CD14-positive monocyte (primary cell): ENCODE measurements around the gene DDR1. TPM values are rescaled to one million over a fixed set of nuclear protein-coding genes. Genes with fewer than 3 reads are reported as not detected.
A peak's percentile ranks its signal among the peaks of the same experiment; 100 is the strongest.

Source experiments
- DNase-seq, 3 donors: peaks; one replicate each; pipeline ENCODE4 v3.0.0-alpha.2; 2011 to 2022
- H2AFZ ChIP-seq: 2 replicates; pipeline ENCODE4 v1.6.0; 2012; ENCODE audit warnings: mild to moderate bottlenecking, low read depth, low read length, inconsistent platforms; ENCODE audit not compliant: insufficient read depth, poor library complexity, severe bottlenecking
- H3K27ac ChIP-seq, 2 donors: 1 replicate in 1 of 2; 2 replicates in 1 of 2; pipeline ENCODE4 v1.5.1; 2012 to 2013; ENCODE audit warnings: low read length in 2 of 2, control low read depth in 1 of 2, inconsistent platforms in 1 of 2, low read depth in 1 of 2, mild to moderate bottlenecking in 1 of 2
- H3K27me3 ChIP-seq, 2 donors: one replicate each; pipeline versions ENCODE4 v1.6.0 to v1.6.1; 2011 to 2013; ENCODE audit warnings: low read length in 2 of 2; ENCODE audit not compliant: control insufficient read depth in 2 of 2, insufficient read depth in 2 of 2
- H3K36me3 ChIP-seq, 2 donors: replicated peaks in 1 of 2; 1 replicate in 1 of 2; 2 replicates in 1 of 2; pipeline versions ENCODE4 v1.5.1 to v1.6.1; 2012 to 2013; ENCODE audit warnings: low read length in 2 of 2, control low read depth in 1 of 2, inconsistent platforms in 1 of 2, mild to moderate bottlenecking in 1 of 2; ENCODE audit not compliant: insufficient read depth in 2 of 2, control insufficient read depth in 1 of 2
- H3K4me1 ChIP-seq, 2 donors: 1 replicate in 1 of 2; 2 replicates in 1 of 2; pipeline versions ENCODE4 v1.5.1 to v1.6.1; 2012 to 2013; ENCODE audit warnings: low read length in 2 of 2, control low read depth in 1 of 2, inconsistent platforms in 1 of 2, mild to moderate bottlenecking in 1 of 2, moderate library complexity in 1 of 2; ENCODE audit not compliant: insufficient read depth in 2 of 2, control insufficient read depth in 1 of 2
- H3K4me2 ChIP-seq: replicated peaks from 2 replicates; pipeline ENCODE3; 2012; ENCODE audit warnings: low read length, moderate library complexity, mild to moderate bottlenecking; ENCODE audit not compliant: poor library complexity, severe bottlenecking; ENCODE audit errors: extremely low read depth
- H3K4me3 ChIP-seq, 3 experiments: fragments of 200-600 bp in 1 of 3; sonication (generic) in 1 of 3; replicated peaks in 1 of 3; 1 replicate in 2 of 3; 2 replicates in 1 of 3; pipeline ENCODE4 v1.5.1; 2011 to 2013; ENCODE audit warnings: low read length in 3 of 3, mild to moderate bottlenecking in 3 of 3, control low read depth in 2 of 3, low read depth in 2 of 3, inconsistent platforms in 1 of 3, moderate library complexity in 1 of 3
- H3K79me2 ChIP-seq: 2 replicates; pipeline ENCODE4 v1.6.0; 2012; ENCODE audit warnings: mild to moderate bottlenecking, control low read depth, inconsistent platforms, low read length, moderate library complexity; ENCODE audit not compliant: insufficient read depth
- H3K9ac ChIP-seq: 2 replicates; pipeline ENCODE4 v1.6.0; 2017; ENCODE audit warnings: low read length, mild to moderate bottlenecking; ENCODE audit not compliant: insufficient read depth, poor library complexity, severe bottlenecking
- H3K9me3 ChIP-seq, 2 donors: replicated peaks in 1 of 2; 1 replicate in 1 of 2; 2 replicates in 1 of 2; pipeline versions ENCODE4 v1.5.1 to v1.6.1; 2012 to 2013; ENCODE audit warnings: low read length in 2 of 2, control low read depth in 1 of 2; ENCODE audit not compliant: control insufficient read depth in 1 of 2, insufficient read depth in 1 of 2
- H4K20me1 ChIP-seq: 2 replicates; pipeline ENCODE4 v1.6.0; 2012; ENCODE audit warnings: mild to moderate bottlenecking, low read length, control low read depth, moderate library complexity; ENCODE audit not compliant: insufficient read depth
- H3K27ac Mint-ChIP-seq, 7 donors: one replicate each; pipeline ENCODE4 v1.8.0; 2020; ENCODE audit warnings: mild to moderate bottlenecking in 7 of 7, mixed read lengths in 7 of 7, moderate library complexity in 6 of 7, inconsistent platforms in 2 of 7
- H3K27me3 Mint-ChIP-seq, 3 donors: one replicate each; pipeline ENCODE4 v1.8.0; 2021 to 2022; ENCODE audit warnings: low read depth in 3 of 3, mild to moderate bottlenecking in 3 of 3, mixed read lengths in 3 of 3, moderate library complexity in 3 of 3, inconsistent platforms in 1 of 3
- H3K36me3 Mint-ChIP-seq, 2 donors: one replicate each; pipeline ENCODE4 v1.8.0; 2020; ENCODE audit warnings: mixed read lengths in 2 of 2, inconsistent platforms in 1 of 2, mild to moderate bottlenecking in 1 of 2
- H3K4me1 Mint-ChIP-seq: one replicate; pipeline ENCODE4 v1.8.0; 2020; ENCODE audit warnings: mild to moderate bottlenecking, mixed read lengths
- H3K4me3 Mint-ChIP-seq, 2 donors: one replicate each; pipeline ENCODE4 v1.8.0; 2020; ENCODE audit warnings: mild to moderate bottlenecking in 2 of 2, mixed read lengths in 2 of 2, moderate library complexity in 1 of 2
- H3K9me3 Mint-ChIP-seq, 7 donors: one replicate each; pipeline ENCODE4 v1.8.0; 2020 to 2022; ENCODE audit warnings: mixed read lengths in 7 of 7, mild to moderate bottlenecking in 6 of 7, moderate library complexity in 6 of 7, inconsistent platforms in 2 of 7
- WGBS: methylation state at CpG from one replicate; pipeline ENCODE4 v1.1.5; 2013; ENCODE audit warnings: missing lambda C conversion rate; ENCODE audit not compliant: insufficient coverage; 5-methylcytosine and 5-hydroxymethylcytosine counted together
- intact Hi-C, 2 donors: fragments of 100-400 bp; cut with micrococcal nuclease; formaldehyde crosslinking; loops; one replicate each; pipeline versions ENCODE4 v1.15.0 to v1.15.1; 2023
- polyA plus RNA-seq, 3 donors: library from polyadenylated mRNA; depleted of rRNA in 1 of 3; unstranded in 2 of 3; stranded (reverse) in 1 of 3; fragments of 300-500 nt in 2 of 3; fragments of >200 nt in 1 of 3; fragmentation: Illumina TruSeq in 2 of 3; gene quantifications; 1 replicate in 2 of 3; 2 replicates in 1 of 3; pipeline ENCODE4 v1.2.3, GENCODE V29; 2012 to 2021
- TF ChIP-seq, protein P1 (sequence below): fragments of 200-600 bp; IDR thresholded peaks from one replicate; pipeline ENCODE4 v1.8.0; 2022; ENCODE audit warnings: antibody characterized with exemption, mild to moderate bottlenecking

DDR1 gene
- polyA plus RNA-seq, 3 donors: 0.39 to 1.0 (median 0.51) TPM

DNA sequence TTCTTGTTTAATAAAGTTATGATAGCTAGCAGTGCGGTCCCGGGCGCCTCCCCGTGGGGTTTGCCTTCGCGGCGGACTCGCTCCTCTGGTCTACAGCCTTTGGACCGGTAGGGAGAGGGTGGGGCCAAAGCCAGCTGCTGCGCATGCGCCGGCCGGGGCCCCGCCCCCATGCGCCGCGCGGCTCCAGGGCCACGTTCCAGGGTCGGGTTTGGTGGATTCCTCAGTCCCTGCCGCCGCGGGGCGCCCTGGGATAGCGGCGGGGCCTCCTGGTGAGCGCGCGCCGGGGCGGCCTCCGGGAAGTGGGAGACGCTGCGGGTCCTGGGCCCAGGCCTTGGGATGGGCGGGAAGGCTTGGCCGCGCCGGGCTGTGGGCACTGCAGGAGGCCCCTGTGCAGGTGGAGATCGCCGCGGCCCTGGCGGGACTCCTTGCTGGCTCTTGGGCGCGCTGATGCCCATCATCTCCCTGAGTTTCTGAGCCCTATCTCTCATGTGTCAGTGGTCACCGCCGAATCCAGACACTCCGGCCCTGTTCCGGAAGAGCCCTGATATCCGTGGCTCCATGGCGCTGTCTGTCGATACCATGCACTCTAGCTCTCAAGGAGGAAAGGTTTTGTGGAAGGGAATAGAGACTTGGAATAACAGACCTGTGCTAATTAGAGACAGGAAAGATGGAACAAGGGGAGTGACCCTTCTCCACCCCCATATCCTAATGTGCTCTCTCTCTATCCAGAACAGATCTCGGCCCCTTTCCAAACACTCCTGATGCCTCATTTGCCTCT, 29.9 kb downstream of the DDR1 start, which contains the start of gene VARS2:
Gene VARS2, plus strand, starts transcription at position 163 of the 778 bp plus-strand sequence. Its CDS starts 599 bp downstream, at position 762.
- WGBS: 0% methylated on average over 49 of the region's 52 CpGs
- Histone ChIP-seq H3K27ac (peak within 1 kb of the TSS; percentile 11 to 76), H3K9me3 (no peaks in the 10 kb centered on the region), H3K4me2 (peak within 1 kb of the TSS; percentile 98), H3K4me3 (peak within 1 kb of the TSS; percentile 62 to 90 (median 64)), H3K4me1 (peaks cover 15 to 26% of the 10 kb centered on the region in 2 donors), H3K9ac (peak within 1 kb of the TSS; percentile 74), H4K20me1 (no peaks in the 10 kb centered on the region), H3K27me3 (no peaks in the 10 kb centered on the region), H3K79me2 (peaks cover 3% of the 10 kb centered on the region), H3K36me3 (peaks cover 36 to 62% of the 10 kb centered on the region in 2 donors), H2AFZ (peak within 1 kb of the TSS; percentile 96)
- peaks cover 52 to 60% of the 10 kb centered on the region in 2 donors for H3K36me3 Mint-ChIP-seq
- peak within 1 kb of the TSS; percentile 94 to 96 for H3K4me3 Mint-ChIP-seq
- intact Hi-C loops: loop anchor here in 1 of 2 donors (10.0 kb wide), 1 partner anchor 171 kb away; no protein-coding TSS in a partner anchor
- H3K4me1 Mint-ChIP-seq: peaks cover 24% of the 10 kb centered on the region
- peak within 1 kb of the TSS; percentile 61 to 88 (median 84) for H3K27ac Mint-ChIP-seq
- TF ChIP-seq, protein P1, sequence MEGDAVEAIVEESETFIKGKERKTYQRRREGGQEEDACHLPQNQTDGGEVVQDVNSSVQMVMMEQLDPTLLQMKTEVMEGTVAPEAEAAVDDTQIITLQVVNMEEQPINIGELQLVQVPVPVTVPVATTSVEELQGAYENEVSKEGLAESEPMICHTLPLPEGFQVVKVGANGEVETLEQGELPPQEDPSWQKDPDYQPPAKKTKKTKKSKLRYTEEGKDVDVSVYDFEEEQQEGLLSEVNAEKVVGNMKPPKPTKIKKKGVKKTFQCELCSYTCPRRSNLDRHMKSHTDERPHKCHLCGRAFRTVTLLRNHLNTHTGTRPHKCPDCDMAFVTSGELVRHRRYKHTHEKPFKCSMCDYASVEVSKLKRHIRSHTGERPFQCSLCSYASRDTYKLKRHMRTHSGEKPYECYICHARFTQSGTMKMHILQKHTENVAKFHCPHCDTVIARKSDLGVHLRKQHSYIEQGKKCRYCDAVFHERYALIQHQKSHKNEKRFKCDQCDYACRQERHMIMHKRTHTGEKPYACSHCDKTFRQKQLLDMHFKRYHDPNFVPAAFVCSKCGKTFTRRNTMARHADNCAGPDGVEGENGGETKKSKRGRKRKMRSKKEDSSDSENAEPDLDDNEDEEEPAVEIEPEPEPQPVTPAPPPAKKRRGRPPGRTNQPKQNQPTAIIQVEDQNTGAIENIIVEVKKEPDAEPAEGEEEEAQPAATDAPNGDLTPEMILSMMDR: no peak
- no peaks in the 10 kb centered on the region for H3K27me3 Mint-ChIP-seq
- H3K9me3 Mint-ChIP-seq: no peaks in the 10 kb centered on the region
- DNase-seq: peak; percentile 80 to 83 (median 82)

DNA sequence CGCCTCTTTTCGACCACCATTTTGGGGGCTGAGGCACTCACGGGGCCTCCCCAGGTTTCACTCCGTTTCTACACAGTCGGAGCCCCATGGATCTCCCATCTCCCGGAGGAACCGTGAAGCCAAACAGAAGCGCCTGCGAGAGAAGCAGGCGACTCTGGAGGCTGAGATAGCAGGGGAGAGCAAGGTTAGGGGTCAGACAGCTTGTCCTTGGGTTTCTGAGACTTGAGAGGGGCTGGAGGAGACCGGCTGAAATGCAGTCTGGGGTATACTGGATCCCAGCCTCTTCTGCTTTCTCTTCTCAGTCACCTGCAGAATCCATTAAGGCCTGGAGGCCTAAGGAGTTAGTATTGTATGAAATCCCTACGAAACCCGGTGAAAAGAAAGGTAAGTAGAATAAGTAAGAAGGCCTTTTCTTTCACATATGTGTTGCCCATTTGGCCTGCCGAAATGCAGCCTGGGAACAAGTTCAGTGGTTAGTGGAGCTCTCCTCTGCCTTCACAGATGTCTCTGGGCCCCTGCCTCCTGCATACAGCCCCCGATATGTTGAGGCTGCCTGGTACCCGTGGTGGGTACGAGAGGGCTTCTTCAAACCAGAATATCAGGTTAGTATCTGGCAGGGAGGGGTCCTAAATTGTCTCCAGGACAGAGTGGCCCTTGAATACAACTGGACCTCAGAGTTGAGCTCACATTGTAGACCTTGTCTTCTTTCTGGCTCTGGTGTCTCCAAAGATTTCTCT, 30.7 kb downstream of the DDR1 start:
- Histone ChIP-seq H3K4me3 (peak overlapping the region; percentile 62 to 90 (median 64)), H3K9me3 (no peaks in the 10 kb centered on the region), H3K4me1 (peaks cover 15 to 26% of the 10 kb centered on the region in 2 donors), H3K27me3 (no peaks in the 10 kb centered on the region), H4K20me1 (no peaks in the 10 kb centered on the region), H2AFZ (peak overlapping the region; percentile 96), H3K27ac (peak overlapping the region in 1 of 2 donors; percentile 76), H3K9ac (peak overlapping the region; percentile 74), H3K36me3 (peaks cover 40 to 65% of the 10 kb centered on the region in 2 donors), H3K4me2 (peak overlapping the region; percentile 98), H3K79me2 (no peaks in the 10 kb centered on the region)
- Mint-ChIP-seq H3K9me3 (no peaks in the 10 kb centered on the region), H3K36me3 (peaks cover 59 to 65% of the 10 kb centered on the region in 2 donors), H3K27me3 (no peaks in the 10 kb centered on the region), H3K4me1 (peaks cover 24% of the 10 kb centered on the region), H3K4me3 (peak overlapping the region; percentile 94 to 96), H3K27ac (peak overlapping the region in 4 of 7 donors; percentile 30 to 87 (median 76))
- TF ChIP-seq, protein P1: no peak
- DNase-seq: no peak
- intact Hi-C loops: loop anchor here in 1 of 2 donors (10.0 kb wide), 1 partner anchor 170 kb away; no protein-coding TSS in a partner anchor
- WGBS: 58% methylated on average over 5 of the region's 17 CpGs
